NOMO-1 treated with dmso at 0.1 percent for 144 hours (cell line): ENCODE results near the gene EVX1.

Source experiments
- DNase-seq: peaks from one replicate; lab custom pipeline; 2025; ENCODE audit not compliant: unreplicated experiment; lab: John Stamatoyannopoulos, UW

The EVX1 gene

GRCh38 chr7:27205325-27206280 lies 37.0 kb upstream of the EVX1 start:
- DNase-seq: no peak

GRCh38 chr7:27207348-27207985 lies 35.1 kb upstream of the EVX1 start:
- DNase-seq: no peak

GRCh38 chr7:27208998-27209397 lies 33.6 kb upstream of the EVX1 start:
- DNase-seq: no peak

GRCh38 chr7:27209933-27210440 lies 32.6 kb upstream of the EVX1 start:
- DNase-seq: no peak

- DNase-seq: no peak
These were observed 32.0 kb upstream of the EVX1 start for GRCh38 chr7:27210441-27211083.

- DNase-seq: no peak
These were observed 31.5 kb upstream of the EVX1 start for GRCh38 chr7:27211084-27211446.

- DNase-seq: no peak
These were observed 30.8 kb upstream of the EVX1 start for GRCh38 chr7:27211764-27212204.

- no peak for DNase-seq
These were observed 29.8 kb upstream of the EVX1 start for GRCh38 chr7:27212497-27213432.

- DNase-seq: no peak
These were observed 29.0 kb upstream of the EVX1 start for GRCh38 chr7:27213433-27214238.

- no peak for DNase-seq
These were observed 28.2 kb upstream of the EVX1 start for GRCh38 chr7:27214239-27214950.

- no peak for DNase-seq
These were observed 27.2 kb upstream of the EVX1 start for GRCh38 chr7:27215356-27215755.

GRCh38 chr7:27217951-27218350 lies 24.7 kb upstream of the EVX1 start:
- no peak for DNase-seq

- no peak for DNase-seq
These were observed 22.8 kb upstream of the EVX1 start for GRCh38 chr7:27219821-27220220.

GRCh38 chr7:27220440-27220955 lies 22.1 kb upstream of the EVX1 start:
- no peak for DNase-seq

GRCh38 chr7:27221201-27221797 lies 21.3 kb upstream of the EVX1 start:
- DNase-seq: no peak

GRCh38 chr7:27223941-27224575 lies 18.5 kb upstream of the EVX1 start:
- DNase-seq: no peak

GRCh38 chr7:27224983-27225934 lies 17.3 kb upstream of the EVX1 start:
- DNase-seq: no peak
